Mesenteric fat pad (tissue), 1 donor: Measurements from ENCODE around the gene SLC8A3. TPM values are rescaled to one million over a fixed set of nuclear protein-coding genes. Genes with fewer than 3 reads are reported as not detected.

ENCODE experiments used
- DNase-seq: peaks from one replicate; pipeline ENCODE4 v3.0.0-alpha.2; 2020; ENCODE audit warnings: low spot score
- total RNA-seq: library from RNA; stranded (reverse); fragmentation: NEBNext Ultra II Directional; extraction: Animal tissue kit (Norgen Biotek cat#: 25700); gene quantifications from one replicate; pipeline ENCODE4 v1.2.1, GENCODE V29; 2021
- donor health status: DM: yes; HTN: yes; CAD: no.

SLC8A3 gene
- total RNA-seq, 1 donor from 2014 or later = 0.16 TPM

GRCh38 chr14:70123796-70124195 lies 65.0 kb downstream of the SLC8A3 start:
- DNase-seq = no peak

- no peak for DNase-seq
Observed at GRCh38 chr14:70121521-70121920, 67.2 kb downstream of the SLC8A3 start.

- DNase-seq = no peak
Observed at GRCh38 chr14:70118064-70118463, 70.7 kb downstream of the SLC8A3 start.

GRCh38 chr14:70116278-70116677 lies 72.5 kb downstream of the SLC8A3 start:
- DNase-seq = no peak

- no peak for DNase-seq
Observed at GRCh38 chr14:70114621-70115156, 74.1 kb downstream of the SLC8A3 start.

GRCh38 chr14:70113211-70113610 lies 75.5 kb downstream of the SLC8A3 start:
- DNase-seq = no peak

GRCh38 chr14:70108419-70108818 lies 80.3 kb downstream of the SLC8A3 start:
- DNase-seq = no peak

GRCh38 chr14:70107309-70107708 lies 81.4 kb downstream of the SLC8A3 start:
- no peak for DNase-seq

- no peak for DNase-seq
Observed at GRCh38 chr14:70100071-70100470, 88.7 kb downstream of the SLC8A3 start.

- no peak for DNase-seq
Observed at GRCh38 chr14:70098250-70098809, 90.4 kb downstream of the SLC8A3 start.

GRCh38 chr14:70097576-70098249 lies 91.0 kb downstream of the SLC8A3 start:
- DNase-seq = no peak

- no peak for DNase-seq
Observed at GRCh38 chr14:70096866-70097265, 91.9 kb downstream of the SLC8A3 start.

- DNase-seq = no peak
Observed at GRCh38 chr14:70094631-70095030, 94.1 kb downstream of the SLC8A3 start.

GRCh38 chr14:70094106-70094505 lies 94.6 kb downstream of the SLC8A3 start:
- DNase-seq = no peak

GRCh38 chr14:70093156-70093555 lies 95.6 kb downstream of the SLC8A3 start:
- no peak for DNase-seq

GRCh38 chr14:70087380-70087697 lies 101.4 kb downstream of the SLC8A3 start:
- DNase-seq = no peak

GRCh38 chr14:70086685-70087379 lies 101.9 kb downstream of the SLC8A3 start:
- DNase-seq = no peak

- DNase-seq = no peak
Observed at GRCh38 chr14:70084226-70084625, 104.5 kb downstream of the SLC8A3 start.

GRCh38 chr14:70082394-70082793 lies 106.4 kb downstream of the SLC8A3 start:
- DNase-seq = no peak

GRCh38 chr14:70080076-70080475 lies 108.7 kb downstream of the SLC8A3 start:
- no peak for DNase-seq

GRCh38 chr14:70078329-70078728 lies 110.4 kb downstream of the SLC8A3 start:
- DNase-seq = no peak

GRCh38 chr14:70077720-70078119 lies 111.0 kb downstream of the SLC8A3 start:
- no peak for DNase-seq

- DNase-seq = no peak
Observed at GRCh38 chr14:70077005-70077404, 111.7 kb downstream of the SLC8A3 start.
